ENCODE measurements around the gene ABCC4.

The ABCC4 gene

GRCh38 chr13:95155093-95155492, 146.2 kb downstream of the ABCC4 start:
- DNase-seq (ENCODE audit: low read depth in 2 of 2): no peak

GRCh38 chr13:95154413-95154886, 146.8 kb downstream of the ABCC4 start:
- no peak for DNase-seq (ENCODE audit: low read depth in 2 of 2)

GRCh38 chr13:95153647-95154412, 147.4 kb downstream of the ABCC4 start:
- no peak for DNase-seq (ENCODE audit: low read depth in 2 of 2)

GRCh38 chr13:95151942-95152587, 149.2 kb downstream of the ABCC4 start:
- DNase-seq (ENCODE audit: low read depth in 2 of 2): no peak

GRCh38 chr13:95150555-95150954, 150.7 kb downstream of the ABCC4 start:
- no peak for DNase-seq (ENCODE audit: low read depth in 2 of 2)

GRCh38 chr13:95146486-95146885, 154.8 kb downstream of the ABCC4 start:
- no peak for DNase-seq (ENCODE audit: low read depth in 2 of 2)

- DNase-seq (ENCODE audit: low read depth in 2 of 2): no peak
Measured at GRCh38 chr13:95145587-95145986, 155.7 kb downstream of the ABCC4 start.

GRCh38 chr13:95140502-95140901, 160.7 kb downstream of the ABCC4 start:
- no peak for DNase-seq (ENCODE audit: low read depth in 2 of 2)

GRCh38 chr13:95138876-95139585, 162.2 kb downstream of the ABCC4 start:
- DNase-seq (ENCODE audit: low read depth in 2 of 2): no peak

GRCh38 chr13:95137096-95137495, 164.2 kb downstream of the ABCC4 start:
- no peak for DNase-seq (ENCODE audit: low read depth in 2 of 2)

- DNase-seq (ENCODE audit: low read depth in 2 of 2): no peak
Measured at GRCh38 chr13:95136638-95137037, 164.6 kb downstream of the ABCC4 start.

GRCh38 chr13:95133498-95133897, 167.8 kb downstream of the ABCC4 start:
- no peak for DNase-seq (ENCODE audit: low read depth in 2 of 2)

- no peak for DNase-seq (ENCODE audit: low read depth in 2 of 2)
Measured at GRCh38 chr13:95129004-95129403, 172.2 kb downstream of the ABCC4 start.

- DNase-seq (ENCODE audit: low read depth in 2 of 2): no peak
Measured at GRCh38 chr13:95128045-95128643, 173.1 kb downstream of the ABCC4 start.

GRCh38 chr13:95124959-95125358, 176.3 kb downstream of the ABCC4 start:
- no peak for DNase-seq (ENCODE audit: low read depth in 2 of 2)

GRCh38 chr13:95123726-95124125, 177.5 kb downstream of the ABCC4 start:
- DNase-seq (ENCODE audit: low read depth in 2 of 2): no peak

GRCh38 chr13:95122063-95122462, 179.2 kb downstream of the ABCC4 start:
- no peak for DNase-seq (ENCODE audit: low read depth in 2 of 2)

- DNase-seq (ENCODE audit: low read depth in 2 of 2): no peak
Measured at GRCh38 chr13:95121516-95121915, 179.7 kb downstream of the ABCC4 start.

- no peak for DNase-seq (ENCODE audit: low read depth in 2 of 2)
Measured at GRCh38 chr13:95120650-95121049, 180.6 kb downstream of the ABCC4 start.

- DNase-seq (ENCODE audit: low read depth in 2 of 2): no peak
Measured at GRCh38 chr13:95118541-95119324, 182.5 kb downstream of the ABCC4 start.

- DNase-seq (ENCODE audit: low read depth in 2 of 2): no peak
Measured at GRCh38 chr13:95117092-95117491, 184.2 kb downstream of the ABCC4 start.

Data from stimulated activated CD8-positive, alpha-beta memory T cell treated with anti-CD3 and anti-CD28 coated beads, Interleukin-15, amount 100 ng/mL, for 48 hours (primary cell).